Pancreas (tissue), 10 donors: ENCODE measurements around the gene BRINP3. TPM values are rescaled to one million over a fixed set of nuclear protein-coding genes. Genes with fewer than 3 reads are reported as not detected.
A peak's percentile ranks its signal among the peaks of the same experiment; 100 is the strongest.
"Not testable (repeated sequence)": the region's sequence is repeated elsewhere in the genome, so short reads cannot be mapped to it uniquely, and the experiment has no call there.

Source experiments
- ATAC-seq, 4 donors: fragments of 200-7000 bp; cut with Tn5 transposase; one replicate each; pipeline versions ENCODE4 v1.8.0 to v1.9.1; 2020; ENCODE audit warnings: mild to moderate bottlenecking in 4 of 4, moderate library complexity in 4 of 4
- DNase-seq, 6 donors: peaks; one replicate each; pipeline ENCODE4 v3.0.0-alpha.2; 2020
- FAIRE-seq: peaks from 2 replicates; lab custom pipeline; 2012; peaks lifted over from hg19 to GRCh38; lab: Jason Lieb, UNC
- H3K27ac ChIP-seq, 4 donors: fragments of 200-600 bp; sonication (generic); 1 replicate in 3 of 4; 2 replicates in 1 of 4; pipeline versions ENCODE4 v1.5.0 to v1.8.0; 2020
- H3K27me3 ChIP-seq, 4 donors: fragments of 200-600 bp; one replicate each; pipeline ENCODE4 v1.8.0; 2021
- H3K36me3 ChIP-seq, 3 donors: fragments of 200-600 bp; sonication (generic) in 1 of 3; one replicate each; pipeline versions ENCODE4 v1.5.0 to v1.8.0; 2020 to 2021
- H3K4me1 ChIP-seq, 3 donors: fragments of 200-600 bp; one replicate each; pipeline ENCODE4 v1.8.0; 2021
- H3K4me3 ChIP-seq, 4 donors: fragments of 200-600 bp; sonication (generic) in 2 of 4; one replicate each; pipeline versions ENCODE4 v1.5.0 to v1.8.0; 2020 to 2021
- H3K9me3 ChIP-seq, 4 donors: fragments of 200-600 bp; one replicate each; pipeline ENCODE4 v1.8.0; 2021
- CTCF ChIP-seq, 4 donors: fragments of 200-600 bp; sonication (generic) in 3 of 4; IDR thresholded peaks; one replicate each; pipeline versions ENCODE4 v1.5.0 to v1.8.0; 2021; ENCODE audit warnings: antibody characterized with exemption in 4 of 4
- WGBS, 2 donors: extraction: QIAGEN DNeasy Blood & Tissue Kit; methylation state at CpG; one replicate each; pipeline ENCODE4 v1.1.7; 2013; 5-methylcytosine and 5-hydroxymethylcytosine counted together
- intact Hi-C, 3 donors: fragments of 100-400 bp; cut with DNase I; formaldehyde crosslinking; loops; one replicate each; pipeline versions ENCODE4 v1.11.1 to v1.14.2; 2022
- polyA plus RNA-seq, 2 donors: library from polyadenylated mRNA; stranded (reverse); fragments of 200-250 nt; gene quantifications; one replicate each; pipeline ENCODE4 v1.2.3, GENCODE V29; 2013
- total RNA-seq, 6 donors: library from RNA; stranded (reverse); fragmentation: NEBNext Ultra II Directional in 4 of 6; extraction: Animal tissue kit (Norgen Biotek cat#: 25700) in 4 of 6; gene quantifications; one replicate each; pipeline versions ENCODE4 v1.2.1 to v1.2.4, GENCODE V29; 2021 to 2023
- donor health status: healthy with polysubstance abuse.
- donor health status: DM: no; HTN: no; CAD: no; lungs with moderate emphysema.
- donor health status: DM: no; HTN: no; CAD: no.
- donor health status: control.
- donor health status: control.
- donor health status: Bipolar disorder and iron deficiency.
- donor health status: DM: yes; HTN: yes; CAD: no.
- donor health status: DM: no; HTN: no; CAD: no.
- donor health status: DM: no; HTN: no; CAD: no.
- donor health status: DM: yes; HTN: yes; CAD: no.

BRINP3 gene
- under 1 TPM in 1 of 6 donors, not detected in 5; 0.24 TPM for total RNA-seq
- under 1 TPM in 1 of 2 donors, not detected in 1; 0.42 TPM for polyA plus RNA-seq

GRCh38 chr1:190477762-190478148, at the start of gene BRINP3:
Gene BRINP3 (minus strand): TSS chr1:190477864.
- Histone ChIP-seq H3K9me3 (no peaks in the 10 kb centered on the region), H3K4me1 (peaks cover 0 to 9% (median 4%) of the 10 kb centered on the region in 3 donors), H3K27ac (no peak within 1 kb of the TSS), H3K36me3 (no peaks in the 10 kb centered on the region), H3K4me3 (peak within 1 kb of the TSS in 2 of 4 donors; percentile 16 to 36), H3K27me3 (peaks cover 6 to 40% (median 13%) of the 10 kb centered on the region in 4 donors)
- intact Hi-C loops, result no loop called here
- ATAC-seq (peak in 1 of 4 donors; percentile 8), FAIRE-seq (no peak), DNase-seq (no peak)
- no peak for TF ChIP-seq CTCF (IDR thresholded peaks at IDR 0.05)
- 6 to 7% methylated on average over 4 of the region's 4 CpGs for WGBS, 2 donors

- no peak overlapping the region for H3K27ac ChIP-seq
- DNase-seq (no peak), ATAC-seq (no peak), FAIRE-seq (no peak)
- H3K9me3 ChIP-seq, result no peaks in the 10 kb centered on the region
- no peak overlapping the region for H3K4me3 ChIP-seq
- H3K27me3 ChIP-seq, result no peaks in the 10 kb centered on the region
- H3K36me3 ChIP-seq, result no peaks in the 10 kb centered on the region
- intact Hi-C loops, result no loop called here
- H3K4me1 ChIP-seq, result no peaks in the 10 kb centered on the region
- WGBS, 2 donors, result 60 to 66% methylated on average over 2 of the region's 2 CpGs
- no peak for TF ChIP-seq CTCF (IDR thresholded peaks at IDR 0.05)
Measured at GRCh38 chr1:190511554-190511953, 33.9 kb upstream of the BRINP3 start.

GRCh38 chr1:190507357-190507756, 29.7 kb upstream of the BRINP3 start:
- no peak for DNase-seq
- H3K27ac ChIP-seq, result no peak overlapping the region
- FAIRE-seq, result no peak
- intact Hi-C loops, result no loop called here
- ATAC-seq, result no peak
- H3K27me3 ChIP-seq, result no peaks in the 10 kb centered on the region
- no peak overlapping the region for H3K4me3 ChIP-seq
- 29 to 44% methylated on average over 1 of the region's 1 CpG for WGBS, 2 donors
- no peak for TF ChIP-seq CTCF (IDR thresholded peaks at IDR 0.05)
- H3K4me1 ChIP-seq, result no peaks in the 10 kb centered on the region
- H3K9me3 ChIP-seq, result no peaks in the 10 kb centered on the region
- H3K36me3 ChIP-seq, result no peaks in the 10 kb centered on the region

- FAIRE-seq, H3K27me3 ChIP-seq, H3K27ac ChIP-seq, ATAC-seq, DNase-seq, H3K4me1 ChIP-seq, H3K4me3 ChIP-seq, H3K9me3 ChIP-seq, H3K36me3 ChIP-seq, intact Hi-C loops: not testable (repeated sequence)
- 63 to 73% methylated on average over 3 of the region's 3 CpGs for WGBS, 2 donors
Measured at GRCh38 chr1:190504539-190504938, 26.9 kb upstream of the BRINP3 start.

- Histone ChIP-seq H3K4me3 (no peak overlapping the region), H3K9me3 (no peaks in the 10 kb centered on the region), H3K27me3 (no peaks in the 10 kb centered on the region), H3K27ac (no peak overlapping the region), H3K4me1 (no peaks in the 10 kb centered on the region), H3K36me3 (no peaks in the 10 kb centered on the region)
- no peak for DNase-seq
- TF ChIP-seq CTCF (IDR thresholded peaks at IDR 0.05), result no peak
- no peak for FAIRE-seq
- intact Hi-C loops, result no loop called here
- ATAC-seq, result no peak
Measured at GRCh38 chr1:190497565-190497964, 19.9 kb upstream of the BRINP3 start.
